ENCODE data around the gene BRD3OS.

The BRD3OS gene

DNA sequence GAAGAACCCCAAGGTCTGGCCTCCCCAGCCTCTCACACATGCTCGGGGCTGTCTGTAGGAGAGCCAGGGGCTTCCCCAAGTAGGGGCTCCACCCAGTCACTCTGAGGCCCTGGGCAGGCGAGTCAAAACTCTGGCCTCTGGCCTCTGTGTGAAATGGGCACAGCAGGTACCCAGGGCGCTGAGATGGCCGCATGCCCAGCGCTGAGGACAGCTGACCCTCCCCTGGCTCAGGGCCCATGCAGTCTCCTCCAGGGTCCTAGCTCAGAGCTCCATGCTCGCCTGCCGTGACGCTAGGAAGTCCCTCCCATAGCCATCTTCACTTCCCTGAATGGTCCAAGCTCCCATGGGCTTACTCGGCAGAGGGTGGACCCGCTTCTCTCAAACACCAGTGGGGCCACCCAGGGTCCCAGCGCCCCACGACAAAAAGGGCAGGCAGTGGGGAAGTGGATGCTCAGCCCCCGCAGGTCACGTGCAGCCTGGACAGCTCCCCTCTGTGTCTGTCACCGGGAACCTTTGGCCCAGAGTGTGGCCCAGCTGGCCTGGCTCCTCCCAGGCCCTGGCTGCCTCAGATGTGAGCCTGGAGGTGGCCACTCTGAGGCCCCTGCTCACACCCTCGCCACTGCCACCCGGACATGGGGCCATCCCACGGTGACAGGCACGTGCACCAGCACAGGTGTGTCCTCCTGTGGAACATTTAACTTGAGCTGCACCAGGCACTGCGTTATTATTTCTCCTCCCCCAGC lies 21.0 kb upstream of the BRD3OS start:
- in situ Hi-C loops (cut with MboI; ENCODE audit: low sequenced_read_pairs): no loop called here

DNA sequence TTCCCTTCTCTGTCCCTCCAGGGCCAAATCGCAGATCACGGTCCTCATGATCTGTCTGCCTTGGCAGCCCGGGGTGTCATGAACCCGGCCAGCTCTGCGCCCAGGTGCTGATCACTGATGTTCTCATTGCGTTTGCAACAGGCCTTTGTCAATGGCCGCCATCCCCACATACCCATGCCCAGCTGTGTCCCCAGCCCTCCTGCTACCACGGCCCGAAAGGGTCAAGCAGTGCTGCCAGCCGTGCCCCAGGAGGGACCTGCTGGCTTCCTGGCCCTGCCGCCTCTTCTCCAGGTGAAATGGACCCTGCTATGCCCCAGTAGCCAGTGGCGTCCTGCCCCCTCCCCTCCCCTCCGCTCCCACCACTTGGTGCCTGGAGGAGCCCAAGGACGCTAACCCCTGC lies 20.4 kb upstream of the BRD3OS start:
- in situ Hi-C loops (cut with MboI; ENCODE audit: low sequenced_read_pairs): no loop called here

DNA sequence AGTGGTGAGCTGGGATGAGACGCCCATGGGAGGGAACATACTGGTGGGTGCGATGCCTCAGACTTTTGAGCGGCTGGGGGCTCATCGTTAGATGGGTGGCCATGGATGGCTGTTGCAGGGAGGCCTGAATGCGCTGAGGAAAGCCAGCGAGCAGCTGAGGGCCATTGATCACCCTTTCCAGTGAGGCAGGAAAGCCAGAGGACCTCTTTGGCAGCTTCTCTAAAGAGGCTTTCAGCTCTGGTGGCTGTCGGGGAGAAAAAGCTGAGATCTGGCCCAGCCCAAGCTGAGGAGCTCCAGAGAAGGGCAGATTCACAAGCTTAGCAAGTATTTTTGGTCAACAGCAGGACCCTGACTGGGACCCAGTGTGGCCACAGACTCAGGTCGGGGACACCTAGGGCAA lies 19.9 kb upstream of the BRD3OS start:
- in situ Hi-C loops (cut with MboI; ENCODE audit: low sequenced_read_pairs): no loop called here

DNA sequence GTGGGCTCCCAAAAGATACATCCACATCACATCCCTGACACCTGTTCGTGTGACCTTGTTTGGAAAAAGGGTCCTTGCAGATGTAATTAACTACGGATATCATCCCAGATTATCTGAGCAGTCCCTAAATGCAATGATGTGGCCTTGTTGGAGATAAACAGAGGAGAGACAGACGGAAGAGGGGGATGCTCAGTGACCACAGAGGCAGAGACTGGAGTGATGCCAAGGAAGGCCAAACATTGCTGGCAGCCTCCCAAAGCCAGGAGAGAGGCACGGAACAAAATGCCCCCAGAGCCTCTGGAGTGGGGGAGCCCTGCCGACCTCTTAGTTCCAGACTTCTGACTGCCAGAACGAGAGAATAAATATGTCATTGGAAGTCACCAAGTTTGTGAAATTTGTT lies 18.1 kb upstream of the BRD3OS start:
- in situ Hi-C loops (cut with MboI; ENCODE audit: low sequenced_read_pairs): no loop called here

DNA sequence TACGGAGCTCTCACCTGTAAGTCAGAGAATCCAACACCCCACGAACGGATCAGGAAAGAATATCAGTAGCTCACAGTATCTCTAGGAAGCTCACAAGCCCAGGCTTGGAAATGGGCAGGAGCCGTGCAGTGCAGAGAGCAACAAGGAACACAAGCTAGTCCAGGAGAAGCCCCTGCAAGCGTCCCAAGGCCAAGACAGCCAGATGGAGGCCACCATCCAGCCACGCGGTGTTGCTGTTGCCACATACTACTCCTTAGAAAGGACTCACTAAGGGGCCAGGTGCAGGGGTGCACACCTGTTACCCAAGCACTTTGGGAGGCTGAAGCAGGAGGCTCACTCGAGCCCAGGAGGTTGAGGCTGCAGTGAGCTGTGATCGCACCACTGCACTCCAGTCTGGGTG lies 17.7 kb upstream of the BRD3OS start:
- in situ Hi-C loops (cut with MboI; ENCODE audit: low sequenced_read_pairs): no loop called here

DNA sequence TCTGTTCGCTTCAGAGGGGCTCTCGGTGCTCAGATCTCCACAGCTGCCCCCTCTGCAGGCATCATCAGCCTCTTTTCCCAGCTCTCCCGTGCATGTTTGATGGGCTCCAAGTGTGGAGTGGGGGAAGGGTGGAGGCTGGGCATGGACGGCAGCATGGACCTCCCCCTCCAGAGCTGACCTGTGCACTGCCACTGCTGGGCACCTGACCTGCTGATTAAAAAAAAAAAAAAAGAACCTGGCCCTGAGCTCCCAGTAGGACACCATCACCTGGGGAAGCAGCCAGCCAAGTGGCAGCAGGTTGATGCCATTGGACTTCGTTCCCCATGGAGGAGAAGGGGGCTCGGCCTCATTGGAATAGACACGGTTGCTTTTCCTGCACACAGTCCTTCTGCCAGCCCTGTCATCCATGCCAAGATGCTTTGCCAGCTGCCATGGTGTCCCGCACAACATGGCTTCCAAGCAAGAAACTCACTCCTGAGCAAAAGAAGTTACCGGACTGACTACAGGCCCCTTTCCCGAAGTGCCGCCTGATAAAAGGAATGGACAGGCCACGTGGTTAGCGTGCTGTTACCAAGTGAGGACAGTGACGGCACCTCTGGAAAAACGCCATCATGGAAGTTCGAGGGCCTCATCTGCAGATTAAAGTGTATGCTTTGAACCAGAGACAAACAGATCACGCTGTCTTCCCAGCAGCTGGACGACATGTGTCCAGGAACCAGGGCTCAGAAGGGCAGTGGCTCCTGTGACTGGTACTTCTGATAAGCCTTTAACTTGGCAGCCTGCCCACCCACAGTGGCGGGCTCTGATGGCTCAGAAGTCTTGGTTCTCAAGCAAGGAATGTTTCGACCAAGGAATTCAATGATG lies 14.7 kb upstream of the BRD3OS start:
- in situ Hi-C loops (cut with MboI; ENCODE audit: low sequenced_read_pairs): no loop called here

DNA sequence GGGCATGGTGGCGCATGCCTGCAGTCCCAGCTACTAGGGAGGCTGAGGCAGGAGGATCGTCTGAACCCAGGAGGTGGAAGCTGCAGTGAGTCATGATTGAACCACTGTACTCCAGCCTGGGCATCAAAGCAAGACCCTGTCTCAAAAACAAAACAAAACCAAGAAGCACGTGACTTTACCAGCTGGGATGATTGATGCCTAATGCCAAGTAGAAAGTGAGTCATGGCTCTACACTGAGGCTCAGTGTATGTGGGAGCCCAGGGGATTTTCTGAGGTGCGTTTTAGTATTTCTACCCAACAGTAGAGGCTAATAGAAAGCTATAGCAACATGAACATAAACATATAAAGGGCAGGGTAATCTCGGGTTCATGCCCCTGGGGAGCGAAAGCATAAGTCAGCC lies 13.9 kb upstream of the BRD3OS start:
- in situ Hi-C loops (cut with MboI; ENCODE audit: low sequenced_read_pairs): no loop called here

DNA sequence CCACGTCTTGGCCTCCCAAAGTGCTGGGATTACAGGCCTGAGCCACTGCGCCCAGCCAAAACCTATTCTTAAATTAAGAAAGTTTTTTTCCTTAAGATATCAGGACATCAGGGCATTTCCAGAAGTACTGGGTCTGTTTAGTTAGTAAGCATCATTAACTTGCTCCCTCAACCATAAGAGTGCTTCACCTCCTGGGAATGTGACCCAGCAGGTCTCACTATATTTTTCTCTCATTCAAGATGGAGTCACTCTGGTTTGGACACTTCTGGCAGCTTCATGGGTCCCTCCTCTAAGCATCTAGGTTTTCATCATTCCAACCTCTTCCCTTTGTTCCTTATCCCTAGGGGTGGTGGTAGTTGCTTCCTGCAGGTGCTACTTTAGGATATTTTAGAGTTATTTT lies 10.3 kb upstream of the BRD3OS start:
- in situ Hi-C loops (cut with MboI; ENCODE audit: low sequenced_read_pairs): no loop called here

DNA sequence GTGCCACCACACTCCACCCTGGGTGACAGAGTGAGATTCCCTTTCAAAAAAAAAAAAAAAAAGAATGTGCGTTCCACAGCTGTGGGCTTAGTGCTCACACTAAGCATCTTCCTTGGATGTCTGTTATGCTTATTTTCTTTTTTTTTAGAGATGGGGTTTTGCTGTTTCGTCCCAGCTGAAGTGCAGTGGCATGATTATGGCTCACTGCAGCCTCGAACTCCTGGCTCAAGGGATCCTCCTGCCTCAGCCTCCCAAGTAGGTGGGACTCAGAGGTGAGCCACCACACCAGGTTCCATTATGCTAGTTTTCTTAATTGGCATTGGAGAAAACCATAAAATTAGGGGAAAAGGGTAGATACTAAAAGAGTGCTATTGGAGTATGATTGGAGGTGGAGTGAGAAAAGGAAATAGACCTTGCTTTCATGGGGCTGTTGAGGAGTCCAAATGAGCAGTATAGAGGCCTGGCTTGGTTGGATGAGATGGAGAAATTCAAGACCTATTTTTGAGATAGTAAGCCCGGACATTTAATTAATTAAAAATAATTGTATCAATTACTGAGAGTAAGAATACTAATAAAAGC lies 978 bp upstream of the BRD3OS start:
- in situ Hi-C loops (cut with MboI; ENCODE audit: low sequenced_read_pairs): no loop called here

DNA sequence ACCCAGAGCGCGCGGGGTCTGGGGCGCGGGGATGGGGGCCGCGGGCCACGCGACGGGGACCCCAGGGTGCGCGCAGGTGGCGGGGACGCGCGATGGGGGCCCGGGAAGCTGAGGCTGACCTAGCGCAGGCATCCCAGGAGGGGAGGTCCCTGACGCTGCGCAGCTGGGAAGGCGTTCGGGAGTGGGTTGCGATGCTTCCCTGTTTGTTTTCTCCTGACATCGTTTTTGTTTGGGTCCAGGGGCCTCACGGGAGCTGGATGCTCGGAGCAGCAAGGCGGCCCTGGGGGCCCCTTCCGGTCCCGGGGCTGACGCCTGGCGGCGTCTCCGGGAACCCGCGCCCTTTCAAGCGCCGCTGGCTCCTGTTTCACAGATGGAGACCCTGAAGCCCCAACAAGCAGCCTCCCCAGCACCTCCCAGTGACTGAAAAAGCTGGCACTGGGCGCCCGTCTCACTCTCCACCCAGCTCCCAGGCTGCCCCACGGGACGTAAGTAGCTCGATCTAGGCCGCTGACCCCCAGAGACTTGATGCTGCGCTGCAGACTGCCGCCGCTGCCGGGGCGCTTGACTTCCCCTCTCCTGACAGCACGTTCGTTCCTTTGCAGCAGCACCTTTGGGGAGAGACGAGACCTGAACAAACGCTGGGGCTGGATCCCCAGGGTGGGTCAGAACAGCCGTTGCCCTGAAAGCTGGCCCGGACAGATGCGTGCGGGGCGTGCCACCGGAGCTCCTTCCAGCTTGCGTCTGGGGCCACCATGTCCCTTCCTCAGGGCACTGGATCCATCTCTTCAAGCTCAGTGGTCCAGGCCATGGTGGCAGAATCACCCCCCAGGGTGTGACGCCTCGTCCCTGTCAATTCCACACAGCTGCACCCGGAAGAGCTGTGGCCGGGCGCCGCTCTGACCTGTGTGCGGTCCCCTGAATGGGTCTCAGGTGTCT lies 593 bp downstream of the BRD3OS start:
- in situ Hi-C loops (cut with MboI; ENCODE audit: low sequenced_read_pairs): no loop called here

DNA sequence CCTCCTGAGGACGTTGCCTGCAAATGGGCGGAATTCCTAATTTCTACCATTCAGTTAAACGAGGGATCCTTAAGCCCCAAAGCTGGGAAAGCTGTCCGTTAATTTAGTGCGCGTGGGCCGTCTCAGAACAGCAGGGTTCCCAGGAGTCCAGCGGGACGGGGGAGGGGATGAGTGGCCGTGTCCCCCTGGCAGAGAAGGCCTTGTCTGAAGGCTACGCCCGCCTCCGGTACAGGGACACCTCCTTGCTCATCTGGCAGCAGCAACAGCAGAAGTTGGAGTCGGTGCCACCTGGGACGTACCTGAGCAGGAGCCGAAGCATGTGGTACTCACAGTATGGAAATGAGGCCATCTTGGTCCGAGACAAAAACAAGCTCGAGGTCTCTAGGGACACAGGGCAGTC lies 1.3 kb downstream of the BRD3OS start:
- in situ Hi-C loops (cut with MboI; ENCODE audit: low sequenced_read_pairs): no loop called here

DNA sequence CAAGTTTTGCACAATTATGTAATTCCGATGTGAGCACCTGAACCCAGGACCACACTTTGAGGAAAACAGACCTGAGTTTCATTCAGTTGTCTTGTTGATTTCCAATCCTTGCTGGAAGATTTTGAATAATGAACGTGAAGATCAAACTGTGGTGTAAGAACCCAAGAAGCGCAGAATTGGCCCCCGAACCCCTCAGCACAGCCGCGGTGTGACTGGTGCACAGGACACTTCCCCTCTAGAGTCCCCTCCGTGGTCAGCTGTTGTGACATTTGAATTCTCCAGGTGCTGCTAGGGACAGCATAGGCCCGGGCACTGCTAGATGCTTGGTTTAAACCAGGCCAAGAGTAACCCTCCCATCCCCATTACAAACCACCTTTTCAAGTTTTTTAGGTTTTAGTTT lies 1.7 kb downstream of the BRD3OS start:
- in situ Hi-C loops (cut with MboI; ENCODE audit: low sequenced_read_pairs): no loop called here

DNA sequence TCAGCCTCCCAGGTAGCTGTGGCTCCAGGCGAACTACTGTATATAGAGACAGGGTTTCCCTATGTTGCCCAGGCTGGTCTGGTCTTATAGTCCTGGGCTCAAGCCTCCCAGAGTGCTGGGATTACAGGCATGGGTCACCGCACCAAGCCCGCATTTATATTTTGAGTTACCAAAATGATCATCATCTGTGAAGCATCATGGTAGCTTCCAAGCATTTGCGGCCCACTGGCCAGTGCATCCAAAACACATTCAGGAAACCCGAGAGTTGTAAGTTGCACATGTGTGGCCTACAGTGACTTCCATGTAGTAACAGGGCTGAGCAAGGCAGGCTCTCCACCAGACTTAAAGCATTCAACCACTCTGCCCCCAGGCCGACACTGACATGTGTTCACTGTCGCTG lies 2.3 kb downstream of the BRD3OS start:
- in situ Hi-C loops (cut with MboI; ENCODE audit: low sequenced_read_pairs): no loop called here

DNA sequence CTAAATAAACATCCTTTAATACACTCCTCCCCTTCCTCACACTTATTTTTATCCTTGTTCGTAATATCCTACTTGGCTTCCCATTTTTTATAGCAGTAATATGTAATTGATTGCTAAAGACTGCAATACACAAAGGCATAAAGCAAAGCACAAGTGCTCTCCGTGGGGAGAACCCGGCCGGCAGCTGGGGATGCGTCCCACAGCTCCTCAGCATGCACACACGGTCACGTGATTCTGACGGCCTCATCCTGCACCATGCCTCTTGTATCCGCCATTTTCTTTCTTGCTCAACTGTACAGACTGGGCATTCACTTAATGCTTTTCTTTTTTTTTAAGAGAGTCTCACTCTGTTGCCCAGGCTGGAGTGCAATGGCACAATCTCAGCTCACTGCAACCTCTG lies 2.8 kb downstream of the BRD3OS start:
- in situ Hi-C loops (cut with MboI; ENCODE audit: low sequenced_read_pairs): no loop called here

DNA sequence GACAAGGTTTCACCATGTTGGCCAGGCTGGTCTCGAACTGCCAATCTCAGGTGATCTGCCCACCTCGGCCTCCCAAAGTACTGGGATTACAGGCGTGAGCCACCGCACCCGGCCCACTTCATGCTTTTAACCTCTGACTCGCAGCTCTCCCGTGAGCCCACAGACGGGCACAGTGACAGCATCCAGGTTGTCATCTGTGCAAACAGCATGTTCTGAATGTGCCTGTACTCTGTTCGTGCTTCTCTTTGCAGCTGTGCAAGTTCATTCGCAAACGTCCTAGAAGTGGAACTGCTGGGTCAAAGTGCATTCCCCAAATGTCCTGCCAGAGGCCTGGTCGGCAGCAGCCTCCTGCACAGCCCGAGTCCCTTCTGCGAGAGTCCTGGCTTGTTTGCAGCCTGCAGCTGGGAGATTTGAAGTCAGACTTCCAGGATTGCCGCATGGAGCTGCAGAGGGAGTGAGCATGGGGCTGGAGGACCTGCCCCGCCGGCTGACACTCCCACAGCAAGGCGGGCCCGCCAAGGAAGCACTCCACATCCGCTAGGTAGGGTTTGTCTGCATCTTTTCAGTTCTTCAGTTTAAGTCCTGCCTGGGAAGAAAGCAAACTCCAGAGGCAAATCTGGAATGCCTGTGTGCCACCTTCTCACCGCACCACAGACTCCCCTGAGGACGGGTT lies 3.4 kb downstream of the BRD3OS start:
- in situ Hi-C loops (cut with MboI; ENCODE audit: low sequenced_read_pairs): no loop called here

DNA sequence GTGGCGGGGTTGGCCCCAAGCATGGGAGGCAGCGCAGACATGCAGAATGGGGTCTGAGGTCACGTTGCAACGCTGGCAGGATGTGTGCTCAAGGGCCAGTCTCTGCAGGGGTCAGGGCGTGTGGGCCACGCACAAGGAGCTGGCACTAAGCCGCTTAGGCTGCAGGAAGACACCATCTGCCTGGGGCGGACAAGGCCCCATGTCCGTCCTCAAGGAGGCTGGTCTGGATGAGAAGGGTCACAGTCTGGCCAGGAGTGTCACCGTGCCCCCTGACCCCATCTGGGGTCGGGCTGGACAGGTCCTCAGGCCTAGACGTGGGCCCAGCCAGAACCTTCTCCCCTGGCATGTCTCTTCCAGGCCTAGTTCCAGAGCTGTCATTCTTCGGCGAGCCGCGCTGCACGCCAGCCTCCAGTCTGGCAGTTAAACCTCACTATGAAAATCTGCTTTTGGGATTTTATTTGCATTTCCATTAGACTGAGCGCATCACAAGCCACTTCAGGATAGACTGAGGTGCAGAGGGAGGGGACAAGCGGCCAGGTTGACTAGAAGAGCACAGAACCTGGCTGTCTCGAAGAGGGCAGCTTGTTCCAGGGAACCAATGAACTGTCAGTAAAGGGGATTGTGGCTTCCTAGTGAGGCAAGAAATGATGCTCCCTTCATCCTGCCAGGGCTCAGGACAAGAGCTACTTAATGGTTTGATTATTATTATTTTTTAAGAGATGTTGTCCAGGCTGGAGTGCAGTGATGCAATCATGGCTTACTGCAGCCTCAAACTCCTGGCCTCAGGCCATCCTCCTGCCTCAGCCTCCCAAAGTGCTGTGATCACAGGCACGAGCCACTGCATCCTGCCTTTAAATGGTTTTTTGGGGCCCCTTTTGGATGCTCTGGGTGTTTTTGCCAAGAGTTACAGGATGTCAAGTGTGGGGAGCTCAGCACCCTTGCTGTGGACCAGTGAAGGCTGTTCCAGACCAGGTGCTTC lies 4.3 kb downstream of the BRD3OS start:
- in situ Hi-C loops (cut with MboI; ENCODE audit: low sequenced_read_pairs): no loop called here

DNA sequence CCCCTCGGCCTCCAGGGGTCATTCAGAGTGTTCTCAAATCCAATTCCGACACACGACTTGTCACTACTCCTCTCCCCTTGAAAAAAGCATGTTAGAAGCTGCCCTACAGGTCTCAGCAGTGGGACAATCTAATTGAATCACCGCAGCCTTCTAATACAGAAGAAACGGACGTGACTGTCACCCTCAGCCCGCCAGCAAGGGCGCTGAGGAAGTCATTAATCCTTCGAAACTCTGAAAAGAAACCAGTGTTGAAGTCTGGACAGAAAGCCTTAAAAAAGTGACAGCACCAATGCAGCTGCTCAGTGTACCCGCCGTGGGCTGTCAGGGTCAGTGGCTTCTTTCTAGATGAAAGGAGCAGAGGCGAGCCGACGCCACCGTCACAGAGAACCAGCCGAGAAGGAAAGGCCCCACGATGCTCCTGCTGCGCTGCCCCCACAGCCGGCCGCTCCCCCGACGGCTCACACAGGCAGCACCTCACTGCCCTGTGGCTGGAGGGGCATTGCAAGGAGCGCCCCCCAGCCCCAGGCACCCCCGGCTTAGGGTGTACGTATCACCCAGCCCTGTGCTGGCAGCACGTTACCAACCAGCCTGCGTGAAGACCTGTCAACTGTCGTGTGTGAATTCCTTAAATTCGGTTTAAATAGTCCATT lies 5.7 kb downstream of the BRD3OS start:
- in situ Hi-C loops (cut with MboI; ENCODE audit: low sequenced_read_pairs): no loop called here

DNA sequence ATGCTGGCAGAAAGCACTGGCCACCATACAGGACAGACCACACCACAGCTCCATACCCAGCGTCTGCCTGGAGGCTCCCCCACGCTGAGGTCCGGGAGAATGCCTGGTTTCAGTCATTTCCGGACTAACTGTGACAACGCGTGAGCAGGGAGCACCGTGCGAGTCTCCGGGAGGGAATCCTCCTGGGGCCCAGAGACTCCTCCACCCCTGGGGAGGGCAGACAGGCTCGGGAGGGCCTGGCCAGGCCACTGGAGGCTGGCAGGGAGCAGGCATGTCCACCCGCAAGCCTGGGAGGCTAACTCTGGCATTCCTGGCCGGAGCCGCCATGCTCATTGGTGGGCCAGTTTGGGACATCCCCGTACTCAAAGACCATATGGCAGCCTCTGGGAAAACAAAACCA lies 6.5 kb downstream of the BRD3OS start:
- in situ Hi-C loops (cut with MboI; ENCODE audit: low sequenced_read_pairs): no loop called here

Measured in HL-60/S4 treated with retinoic acid at 250 ng/mL for 4 days and 3 days (cell line).